AG04450 (cell line): ENCODE data around the gene OPCML. TPM values are rescaled to one million over a fixed set of nuclear protein-coding genes. Genes with fewer than 3 reads are reported as not detected.

Source experiments
- CTCF ChIA-PET: fragments of 300-600, 350-600 bp; formaldehyde crosslinking; extraction: SDS; loops from one replicate; lab custom pipeline; 2022; ENCODE audit warnings: antibody characterized with exemption, inconsistent platforms; lab: Charles Lee
- POLR2A ChIA-PET: fragments of 350-600 bp; formaldehyde crosslinking; extraction: SDS; loops from one replicate; lab custom pipeline; 2021; ENCODE audit warnings: antibody characterized with exemption, inconsistent platforms; lab: Yijun Ruan, JAX
- DNase-seq: peaks from one replicate; pipeline ENCODE4 v3.0.0-alpha.2; 2011; ENCODE audit warnings: low read depth, low spot score
- H3K27ac ChIP-seq: one replicate; pipeline ENCODE4 v1.5.1; 2012; ENCODE audit warnings: low read depth, low read length, control low read depth
- H3K27me3 ChIP-seq: one replicate; pipeline ENCODE4 v1.6.0; 2012; ENCODE audit warnings: low read length; ENCODE audit not compliant: control insufficient read depth, insufficient read depth
- H3K4me3 ChIP-seq: 2 replicates; pipeline ENCODE4 v1.5.1; 2011; ENCODE audit warnings: mild to moderate bottlenecking, low read depth, low read length, control low read depth
- H3K9me3 ChIP-seq: 2 replicates; pipeline ENCODE4 v1.5.1; 2012; ENCODE audit warnings: low read length; ENCODE audit not compliant: control insufficient read depth, insufficient read depth
- CTCF ChIP-seq: IDR thresholded peaks from 2 replicates; pipeline ENCODE4 v1.5.1; 2011; ENCODE audit warnings: low read depth, low read length, control low read depth, inconsistent platforms
- polyA plus RNA-seq: library from polyadenylated mRNA; depleted of rRNA; stranded (reverse); fragments of >200 nt; gene quantifications from 2 replicates; pipeline ENCODE4 v1.2.3, GENCODE V29; 2011

The OPCML gene
- polyA plus RNA-seq, 1 experiment: 1.1 TPM

DNA sequence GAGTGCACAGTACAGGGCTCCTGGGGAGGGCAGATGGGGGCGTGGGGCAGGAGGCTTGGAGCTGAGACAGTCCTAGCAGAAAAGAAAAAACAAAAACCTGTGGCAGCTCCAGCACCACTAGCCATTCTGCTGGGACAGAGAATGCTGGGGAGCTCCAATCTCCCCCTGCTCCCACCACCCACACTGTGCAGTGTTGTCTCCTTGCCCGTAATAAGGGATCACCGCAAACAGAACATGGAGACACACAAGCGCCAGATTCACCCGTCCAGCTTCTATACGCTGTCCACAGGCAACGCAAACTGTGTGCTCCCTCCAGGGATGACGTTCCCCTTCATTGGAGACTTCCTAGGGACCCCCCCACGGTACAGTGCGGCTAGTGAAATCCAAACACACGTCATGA, 31.4 kb downstream of the OPCML start:
- TF ChIP-seq CTCF: no peak
- H3K27ac ChIP-seq: no peak overlapping the region
- DNase-seq: no peak
- peaks cover 60% of the 10 kb centered on the region for H3K9me3 ChIP-seq
- H3K27me3 ChIP-seq: no peaks in the 10 kb centered on the region
- ChIA-PET POLR2A (no interaction called here), CTCF (no interaction called here)
- no peak overlapping the region for H3K4me3 ChIP-seq

GRCh38 chr11:133500435-133500834, 31.9 kb downstream of the OPCML start:
- Histone ChIP-seq H3K9me3 (peaks cover 60% of the 10 kb centered on the region), H3K4me3 (no peak overlapping the region), H3K27ac (no peak overlapping the region), H3K27me3 (no peaks in the 10 kb centered on the region)
- no peak for TF ChIP-seq CTCF
- ChIA-PET CTCF (no interaction called here), POLR2A (no interaction called here)
- no peak for DNase-seq

GRCh38 chr11:133498969-133499368, 33.3 kb downstream of the OPCML start:
- ChIA-PET CTCF (no interaction called here), POLR2A (no interaction called here)
- H3K9me3 ChIP-seq: peaks cover 49% of the 10 kb centered on the region
- no peak overlapping the region for H3K4me3 ChIP-seq
- no peak overlapping the region for H3K27ac ChIP-seq
- no peak for TF ChIP-seq CTCF
- no peaks in the 10 kb centered on the region for H3K27me3 ChIP-seq
- DNase-seq: no peak

GRCh38 chr11:133497477-133498140, 34.7 kb downstream of the OPCML start:
- H3K27ac ChIP-seq: no peak overlapping the region
- no peaks in the 10 kb centered on the region for H3K27me3 ChIP-seq
- no peak overlapping the region for H3K4me3 ChIP-seq
- CTCF ChIA-PET: no interaction called here
- DNase-seq: no peak
- peaks cover 46% of the 10 kb centered on the region for H3K9me3 ChIP-seq
- POLR2A ChIA-PET: no interaction called here
- TF ChIP-seq CTCF: no peak

DNA sequence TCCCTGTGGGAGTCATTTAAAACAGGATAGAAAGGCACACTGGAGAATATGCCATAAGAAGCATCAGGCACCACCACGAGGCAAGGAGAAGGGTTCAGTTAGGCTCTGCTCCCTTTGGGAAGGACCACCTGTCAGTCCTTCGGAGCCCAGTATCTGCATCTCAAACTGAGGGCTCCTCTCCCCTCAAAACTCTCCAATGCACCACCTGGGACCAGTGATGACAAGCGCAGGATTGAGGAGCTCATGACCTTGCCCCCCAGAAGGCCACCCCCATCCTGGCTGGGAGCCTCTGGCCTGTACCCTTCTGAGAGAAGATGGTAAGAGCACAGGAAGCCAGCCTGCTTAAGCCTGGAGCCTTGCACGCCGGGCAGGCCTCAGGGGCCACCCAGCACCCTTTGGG, 39.4 kb downstream of the OPCML start:
- ChIA-PET CTCF (no interaction called here), POLR2A (no interaction called here)
- no peaks in the 10 kb centered on the region for H3K27me3 ChIP-seq
- H3K4me3 ChIP-seq: no peak overlapping the region
- TF ChIP-seq CTCF: no peak
- peaks cover 28% of the 10 kb centered on the region for H3K9me3 ChIP-seq
- no peak for DNase-seq
- H3K27ac ChIP-seq: no peak overlapping the region
